H1 (cell line): ENCODE measurements around the gene STT3A. TPM values are rescaled to one million over a fixed set of nuclear protein-coding genes. Genes with fewer than 3 reads are reported as not detected.

ENCODE experiments used
- CTCF ChIA-PET: fragments of 300-600 bp; sonication (Branson Sonifier 250); formaldehyde crosslinking; loops from one replicate; lab custom pipeline; 2021; ENCODE audit not compliant: partially characterized antibody; lab: Charles Lee
- POLR2A ChIA-PET: fragments of 300-600 bp; sonication (Branson Sonifier 250); formaldehyde crosslinking; loops from one replicate; lab custom pipeline; 2021; ENCODE audit warnings: inconsistent platforms; ENCODE audit not compliant: partially characterized antibody; lab: Charles Lee
- DNase-seq, 2 experiments: peaks; one replicate each; pipeline versions ENCODE4 v3.0.0 to v3.0.0-alpha.2; 2010 to 2022; ENCODE audit warnings: low spot score in 2 of 2, low read depth in 1 of 2, mixed read lengths in 1 of 2
- FAIRE-seq: peaks from 2 replicates; lab custom pipeline; 2011; peaks lifted over from hg19 to GRCh38; lab: Jason Lieb, UNC
- H2AFZ ChIP-seq: 2 replicates; pipeline ENCODE4 v1.8.1; 2012; ENCODE audit warnings: low read length, inconsistent platforms
- H2AK5ac ChIP-seq: 2 replicates; pipeline ENCODE4 v1.6.1; 2013; ENCODE audit warnings: low read depth, low read length
- H2BK120ac ChIP-seq: replicated peaks from 2 replicates; pipeline ENCODE3; 2013; ENCODE audit warnings: low read depth, low read length, inconsistent platforms
- H2BK12ac ChIP-seq: 2 replicates; pipeline ENCODE4 v1.6.1; 2013; ENCODE audit warnings: low read depth, low read length
- H2BK15ac ChIP-seq: 2 replicates; pipeline ENCODE4 v1.6.1; 2013; ENCODE audit warnings: low read length
- H2BK20ac ChIP-seq: 2 replicates; pipeline ENCODE4 v1.6.1; 2013; ENCODE audit warnings: low read length
- H2BK5ac ChIP-seq: 2 replicates; pipeline ENCODE4 v1.6.1; 2013; ENCODE audit warnings: low read depth, low read length
- H3K14ac ChIP-seq: 2 replicates; pipeline ENCODE4 v1.6.1; 2013; ENCODE audit warnings: inconsistent platforms; ENCODE audit not compliant: insufficient read length
- H3K18ac ChIP-seq: 2 replicates; pipeline ENCODE4 v1.6.1; 2013; ENCODE audit warnings: low read length; ENCODE audit errors: extremely low read depth
- H3K23ac ChIP-seq: 2 replicates; pipeline ENCODE4 v1.6.1; 2013; ENCODE audit warnings: inconsistent platforms; ENCODE audit not compliant: insufficient read length
- H3K23me2 ChIP-seq: 2 replicates; pipeline ENCODE4 v1.6.1; 2013; ENCODE audit warnings: low read depth, low read length
- H3K27ac ChIP-seq: 2 replicates; pipeline ENCODE4 v1.6.1; 2011; ENCODE audit warnings: low read depth, low read length, inconsistent platforms
- H3K27me3 ChIP-seq, 4 experiments: replicated peaks in 1 of 4; 1 replicate in 1 of 4; 2 replicates in 3 of 4; pipeline versions ENCODE4 v1.6.1 to v1.8.1; 2011 to 2013; ENCODE audit warnings: low read length in 3 of 4, mild to moderate bottlenecking in 3 of 4, inconsistent platforms in 2 of 4, mixed read lengths in 2 of 4, moderate library complexity in 1 of 4; ENCODE audit not compliant: control insufficient read depth in 3 of 4, insufficient read depth in 3 of 4; ENCODE audit errors: extremely low read depth in 1 of 4
- H3K36me3 ChIP-seq, 4 experiments: 2 replicates each; pipeline versions ENCODE4 v1.6.1 to v1.8.1; 2011 to 2013; ENCODE audit warnings: mild to moderate bottlenecking in 4 of 4, low read length in 3 of 4, moderate library complexity in 2 of 4, control low read depth in 1 of 4, inconsistent platforms in 1 of 4; ENCODE audit not compliant: insufficient read depth in 4 of 4, control insufficient read depth in 2 of 4
- H3K4ac ChIP-seq: replicated peaks from 2 replicates; pipeline ENCODE3; 2013; ENCODE audit warnings: low read length, low read depth, mixed read lengths, inconsistent platforms; ENCODE audit not compliant: insufficient read length
- H3K4me1 ChIP-seq, 4 experiments: replicated peaks in 1 of 4; 1 replicate in 1 of 4; 2 replicates in 3 of 4; pipeline versions ENCODE4 v1.6.1 to v1.8.1; 2011 to 2013; ENCODE audit warnings: low read length in 3 of 4, inconsistent platforms in 2 of 4, mixed read lengths in 1 of 4; ENCODE audit not compliant: insufficient read depth in 4 of 4, control insufficient read depth in 3 of 4
- H3K4me2 ChIP-seq, 2 experiments: 2 replicates each; pipeline versions ENCODE4 v1.6.1 to v1.8.1; 2011 to 2013; ENCODE audit warnings: low read depth in 2 of 2, low read length in 2 of 2, control low read depth in 1 of 2, inconsistent platforms in 1 of 2, mild to moderate bottlenecking in 1 of 2; ENCODE audit not compliant: insufficient read depth in 1 of 2
- H3K4me3 ChIP-seq, 4 experiments: fragments of 200-600, 300-600 bp in 1 of 4; sonication (generic), shearing (Covaris generic), sonication (Bioruptor Twin) in 1 of 4; 2 replicates each; pipeline versions ENCODE4 v1.5.1 to v1.8.1; 2011 to 2016; ENCODE audit warnings: low read length in 4 of 4, low read depth in 3 of 4, control low read depth in 2 of 4, inconsistent platforms in 2 of 4, mild to moderate bottlenecking in 2 of 4, mixed read lengths in 1 of 4, moderate library complexity in 1 of 4; ENCODE audit not compliant: insufficient read depth in 2 of 4; ENCODE audit errors: extremely low read depth in 1 of 4
- H3K56ac ChIP-seq: replicated peaks from 2 replicates; pipeline ENCODE3; 2013; ENCODE audit warnings: low read depth, mild to moderate bottlenecking, mixed read lengths, low read length, inconsistent platforms; ENCODE audit not compliant: insufficient read length
- H3K79me1 ChIP-seq: 2 replicates; pipeline ENCODE4 v1.6.1; 2013; ENCODE audit warnings: low read depth, low read length, control low read depth
- H3K79me2 ChIP-seq, 2 experiments: 2 replicates each; pipeline versions ENCODE4 v1.6.1 to v1.8.1; 2012 to 2013; ENCODE audit warnings: low read length in 2 of 2, mild to moderate bottlenecking in 2 of 2, inconsistent platforms in 1 of 2; ENCODE audit not compliant: insufficient read depth in 2 of 2, control insufficient read depth in 1 of 2
- H3K9ac ChIP-seq, 4 experiments: replicated peaks in 1 of 4; 1 replicate in 1 of 4; 2 replicates in 3 of 4; pipeline versions ENCODE4 v1.6.1 to v1.8.1; 2011 to 2013; ENCODE audit warnings: low read depth in 3 of 4, low read length in 3 of 4, control low read depth in 2 of 4, mild to moderate bottlenecking in 2 of 4, moderate library complexity in 2 of 4, inconsistent platforms in 1 of 4; ENCODE audit errors: extremely low read depth in 1 of 4
- H3K9me3 ChIP-seq, 2 experiments: 2 replicates each; pipeline versions ENCODE4 v1.6.1 to v1.8.1; 2012 to 2013; ENCODE audit warnings: mild to moderate bottlenecking in 2 of 2, moderate library complexity in 2 of 2, control low read depth in 1 of 2, inconsistent platforms in 1 of 2, low read depth in 1 of 2, low read length in 1 of 2, mixed read lengths in 1 of 2; ENCODE audit not compliant: insufficient read depth in 2 of 2
- H4K20me1 ChIP-seq, 2 experiments: replicated peaks in 1 of 2; 2 replicates each; pipeline versions ENCODE3 to v1.8.1; 2011 to 2013; ENCODE audit warnings: inconsistent platforms in 2 of 2, low read length in 2 of 2, mild to moderate bottlenecking in 1 of 2; ENCODE audit not compliant: insufficient read depth in 2 of 2, control insufficient read depth in 1 of 2
- H4K5ac ChIP-seq: 2 replicates; pipeline ENCODE4 v1.6.1; 2013; ENCODE audit warnings: low read length, low read depth, mixed read lengths, inconsistent platforms; ENCODE audit not compliant: insufficient read length
- H4K8ac ChIP-seq: 2 replicates; pipeline ENCODE4 v1.8.0; 2013; ENCODE audit warnings: mild to moderate bottlenecking, moderate library complexity, low read length, inconsistent platforms; ENCODE audit not compliant: insufficient read depth; ENCODE audit errors: extremely low read depth
- H4K91ac ChIP-seq: replicated peaks from 2 replicates; pipeline ENCODE3; 2013; ENCODE audit warnings: low read length, mixed read lengths, inconsistent platforms; ENCODE audit not compliant: insufficient read length
- ASH2L ChIP-seq: fragments of 200-600, 300-600 bp; sonication (generic); IDR thresholded peaks from one replicate; pipeline ENCODE4 v1.7.1; 2017; ENCODE audit warnings: low read length
- CHD2 ChIP-seq: IDR thresholded peaks from 2 replicates; pipeline ENCODE4 v1.6.1; 2012; ENCODE audit warnings: low read length, improper control_type of control experiment
- EP300 ChIP-seq, 2 experiments: IDR thresholded peaks; 1 replicate in 1 of 2; 2 replicates in 1 of 2; pipeline ENCODE4 v1.6.1; 2011 to 2012; ENCODE audit warnings: low read depth in 2 of 2, low read length in 2 of 2, mild to moderate bottlenecking in 2 of 2, borderline replicate concordance in 1 of 2, inconsistent platforms in 1 of 2, moderate library complexity in 1 of 2
- MAX ChIP-seq: IDR thresholded peaks from 2 replicates; pipeline ENCODE4 v1.6.1; 2012; ENCODE audit warnings: inconsistent platforms
- NRF1 ChIP-seq: IDR thresholded peaks from 2 replicates; pipeline ENCODE4 v1.6.1; 2011; ENCODE audit warnings: mild to moderate bottlenecking, low read depth, low read length, improper control_type of control experiment
- PHF8 ChIP-seq: fragments of 200-600 bp; sonication (generic); conservative IDR thresholded peaks from 2 replicates; pipeline ENCODE4 v1.7.1; 2012; ENCODE audit warnings: low read depth, mild to moderate bottlenecking, inconsistent platforms, low read length, moderate library complexity
- POLR2A ChIP-seq, 2 experiments: IDR thresholded peaks; 1 replicate in 1 of 2; 2 replicates in 1 of 2; pipeline ENCODE4 v1.6.1; 2011; ENCODE audit warnings: low read depth in 2 of 2, low read length in 2 of 2, mild to moderate bottlenecking in 2 of 2; ENCODE audit errors: control extremely low read depth in 1 of 2
- TBP ChIP-seq: IDR thresholded peaks from 2 replicates; pipeline ENCODE4 v1.6.1; 2011; ENCODE audit warnings: low read depth, low read length, improper control_type of control experiment
- TCF12 ChIP-seq: IDR thresholded peaks from 2 replicates; pipeline ENCODE4 v1.6.1; 2011; ENCODE audit warnings: low read depth, mild to moderate bottlenecking, low read length
- WGBS, 2 experiments: shearing (Covaris generic) in 1 of 2; methylation state at CpG; one replicate each; pipeline versions ENCODE4 v1.1.6 to v1.1.7; 2013 to 2015; ENCODE audit warnings: low lambda C conversion rate in 2 of 2, mixed read lengths in 2 of 2, inconsistent platforms in 1 of 2, low coverage in 1 of 2, missing lambda C conversion rate in 1 of 2; ENCODE audit not compliant: insufficient replicate concordance in 2 of 2, insufficient coverage in 1 of 2, insufficient read length in 1 of 2; ENCODE audit errors: extremely low coverage in 1 of 2, missing lambda C conversion rate in 1 of 2; 5-methylcytosine and 5-hydroxymethylcytosine counted together
- polyA plus RNA-seq, 7 experiments: library from polyadenylated mRNA; depleted of rRNA in 3 of 7; stranded (reverse) in 5 of 7; unstranded in 2 of 7; fragments of >200 nt in 5 of 7; fragments of 200-250 nt in 2 of 7; gene quantifications; 1 replicate in 5 of 7; 2 replicates in 1 of 7; 4 replicates in 1 of 7; pipeline versions ENCODE4 v1.2.1 to v1.2.3, GENCODE V29; 2011 to 2013; ENCODE audit warnings: missing spikeins in 2 of 7, mixed read lengths in 2 of 7
- total RNA-seq: library from RNA; stranded (reverse); fragmentation: NEBNext Ultra II Directional; extraction: Animal tissue kit (Norgen Biotek cat#: 25700); gene quantifications from 2 replicates; pipeline ENCODE4 v1.2.1, GENCODE V29; 2021
- TF ChIP-seq, protein P1 (sequence below): IDR thresholded peaks from 2 replicates; pipeline ENCODE4 v1.6.1; 2012; ENCODE audit warnings: inconsistent platforms

Gene STT3A
- total and polyA plus RNA-seq, 2 of the 8 experiments (the other 6 are each of a cell fraction or from before 2014, with no cell fraction given): 173 to 211 TPM

GRCh38 chr11:125609545-125609944 lies 16.9 kb downstream of the STT3A start:
- CTCF ChIA-PET: interaction anchor here (1.1 kb wide), 1 partner anchor 14 kb away, joined by 3 read pairs; no protein-coding TSS in a partner anchor

More at GRCh38 chr11:125609545-125609944, 16.9 kb downstream of the STT3A start:
- FAIRE-seq (no peak), DNase-seq (no peak)
- Histone ChIP-seq H3K56ac (no peak overlapping the region), H3K79me1 (no peaks in the 10 kb centered on the region), H4K91ac (no peak overlapping the region), H3K18ac (no peak overlapping the region), H3K27ac (no peak overlapping the region), H2BK20ac (no peak overlapping the region), H3K9ac (no peak overlapping the region), H2BK12ac (no peak overlapping the region), H3K23ac (no peak overlapping the region), H2BK120ac (no peak overlapping the region), H2BK15ac (no peak overlapping the region), H3K79me2 (no peaks in the 10 kb centered on the region), H3K4ac (no peak overlapping the region), H2AK5ac (no peak overlapping the region), H3K27me3 (no peaks in the 10 kb centered on the region), H4K8ac (no peak overlapping the region), H4K20me1 (peaks cover 0 to 2% of the 10 kb centered on the region in 2 experiments), H2BK5ac (no peak overlapping the region), H4K5ac (no peak overlapping the region), H3K9me3 (no peaks in the 10 kb centered on the region), H3K23me2 (no peaks in the 10 kb centered on the region)
- POLR2A ChIA-PET: interaction anchor here (1.2 to 2.3 kb wide), 3 partner anchors 12 to 16 kb away, joined by 3 to 10 read pairs (median 4); partner anchors contain the start of gene CHEK1
- WGBS, 2 experiments: 87% methylated on average over 7 of the region's 7 CpGs; no CpG with 5 or more reads in 1 of the 2 experiments
- TF ChIP-seq ASH2L (no peak), NRF1 (no peak), TBP (no peak), TCF12 (no peak), PHF8 (no peak), CHD2 (no peak), EP300 (IDR thresholded peaks at IDR 0.05; ENCODE audit: borderline replicate concordance in 1 of 2, low read depth in 2 of 2, low read length in 2 of 2) (no peak), POLR2A (IDR thresholded peaks at IDR 0.05; ENCODE audit: control extremely low read depth in 1 of 2, low read depth in 2 of 2, low read length in 2 of 2) (no peak), MAX (no peak)
- TF ChIP-seq, protein P1, sequence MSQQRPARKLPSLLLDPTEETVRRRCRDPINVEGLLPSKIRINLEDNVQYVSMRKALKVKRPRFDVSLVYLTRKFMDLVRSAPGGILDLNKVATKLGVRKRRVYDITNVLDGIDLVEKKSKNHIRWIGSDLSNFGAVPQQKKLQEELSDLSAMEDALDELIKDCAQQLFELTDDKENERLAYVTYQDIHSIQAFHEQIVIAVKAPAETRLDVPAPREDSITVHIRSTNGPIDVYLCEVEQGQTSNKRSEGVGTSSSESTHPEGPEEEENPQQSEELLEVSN: no peak
- TF ChIP-seq, all 59 proteins: peak for 0
- no peaks in the 10 kb centered on the region for H3K4me1 ChIP-seq
- H3K14ac ChIP-seq: no peak overlapping the region
- no peak overlapping the region for H2AFZ ChIP-seq
- peaks cover 34 to 98% (median 79%) of the 10 kb centered on the region in 4 experiments for H3K36me3 ChIP-seq
- no peak overlapping the region for H3K4me3 ChIP-seq
- no peak overlapping the region for H3K4me2 ChIP-seq
